ENCODE data around the gene CACNA1H. TPM values are rescaled to one million over a fixed set of nuclear protein-coding genes. Genes with fewer than 3 reads are reported as not detected.
"Not testable (repeated sequence)": the region's sequence is repeated elsewhere in the genome, so short reads cannot be mapped to it uniquely, and the experiment has no call there.

The CACNA1H gene
- total RNA-seq, 3 donors from 2014 or later (not counting 1 experiment from before 2014, with no cell fraction given), result 1.1 to 1.5 (median 1.3) TPM

DNA sequence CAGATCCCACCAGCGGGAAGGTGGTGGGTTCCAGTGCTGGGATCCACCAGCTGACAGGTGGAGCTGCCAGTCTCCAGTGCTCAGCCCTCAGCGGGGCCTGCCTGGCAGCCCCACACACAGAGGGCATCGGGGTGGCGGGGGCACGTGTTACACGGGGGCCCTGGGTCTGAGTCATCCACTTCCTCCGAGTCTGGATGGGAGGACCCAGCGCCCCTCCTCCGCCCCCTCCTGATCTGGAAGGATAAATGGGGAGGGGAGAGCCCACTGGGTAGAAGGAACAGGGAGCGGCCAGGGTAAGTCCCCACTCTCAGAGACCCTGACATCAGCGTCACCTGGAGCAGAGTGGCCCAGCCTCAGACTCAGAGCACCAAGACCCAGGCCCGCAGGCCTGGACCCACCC lies 87.5 kb downstream of the CACNA1H start, which contains the start of gene TPSAB1:
TPSAB1 (plus strand) TSS at position 270 of the 400 bp plus-strand sequence. CDS start 234 bp downstream, outside the sequence.
- H3K27ac ChIP-seq (ENCODE audit: low read length); H3K4me3 ChIP-seq (ENCODE audit: low read length); H3K9me3 ChIP-seq (ENCODE audit: control insufficient read depth, insufficient read depth, low read length); H3K4me1 Mint-ChIP-seq; H3K27ac Mint-ChIP-seq; ATAC-seq; H3K4me3 Mint-ChIP-seq; H3K27me3 Mint-ChIP-seq (ENCODE audit: low read depth in 2 of 2); H3K36me3 Mint-ChIP-seq; DNase-seq; H3K27me3 ChIP-seq (ENCODE audit: control insufficient read depth, insufficient read depth, low read length); H3K9me3 Mint-ChIP-seq; H3K36me3 ChIP-seq (ENCODE audit: control insufficient read depth, insufficient read depth, low read length); intact Hi-C loops (cut with micrococcal nuclease): not testable (repeated sequence)
- peaks cover 15% of the 10 kb centered on the region for H3K4me1 ChIP-seq (ENCODE audit: control insufficient read depth, insufficient read depth, low read length)
- WGBS (ENCODE audit: insufficient coverage), result 83% methylated on average over 1 of the region's 12 CpGs

DNA sequence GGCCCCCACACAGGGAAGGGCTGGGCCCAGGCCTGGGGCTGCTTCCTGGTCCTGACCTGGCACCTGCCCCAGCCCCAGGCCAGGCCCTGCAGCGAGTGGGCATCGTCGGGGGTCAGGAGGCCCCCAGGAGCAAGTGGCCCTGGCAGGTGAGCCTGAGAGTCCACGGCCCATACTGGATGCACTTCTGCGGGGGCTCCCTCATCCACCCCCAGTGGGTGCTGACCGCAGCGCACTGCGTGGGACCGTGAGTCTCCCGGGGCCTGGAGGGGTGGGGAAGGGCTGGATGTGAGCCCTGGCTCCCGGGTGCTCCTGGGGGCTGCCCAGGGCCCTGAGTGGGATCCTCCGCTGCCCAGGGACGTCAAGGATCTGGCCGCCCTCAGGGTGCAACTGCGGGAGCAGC lies 88.2 kb downstream of the CACNA1H start:
- H3K4me3 ChIP-seq (ENCODE audit: low read length); H3K36me3 ChIP-seq (ENCODE audit: control insufficient read depth, insufficient read depth, low read length); intact Hi-C loops (cut with micrococcal nuclease): not testable (repeated sequence)

DNA sequence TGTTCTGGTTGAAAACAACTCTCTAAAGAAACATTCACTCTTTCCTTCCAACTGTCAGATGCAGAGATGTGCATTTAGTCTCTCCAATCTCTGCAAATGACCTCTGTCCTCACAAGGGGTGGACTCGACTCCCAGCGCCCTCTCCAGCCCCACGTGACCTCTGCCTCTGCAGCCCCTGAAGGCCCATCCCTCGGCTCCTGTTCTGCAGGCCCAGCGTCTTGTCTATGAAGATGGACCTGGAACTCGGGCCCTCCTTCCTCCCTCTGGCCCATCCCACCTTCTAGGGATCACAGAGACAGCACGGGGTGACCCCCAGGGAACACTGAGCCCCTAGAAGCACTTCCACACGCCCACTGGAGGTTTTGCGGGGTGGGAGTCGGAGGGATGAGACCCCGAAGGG lies 90.5 kb downstream of the CACNA1H start:
- H3K4me3 ChIP-seq (ENCODE audit: low read length); H3K36me3 ChIP-seq (ENCODE audit: control insufficient read depth, insufficient read depth, low read length); ATAC-seq; H3K27ac ChIP-seq (ENCODE audit: low read length); H3K4me3 Mint-ChIP-seq; H3K9me3 ChIP-seq (ENCODE audit: control insufficient read depth, insufficient read depth, low read length); H3K4me1 Mint-ChIP-seq; H3K27me3 ChIP-seq (ENCODE audit: control insufficient read depth, insufficient read depth, low read length); H3K27ac Mint-ChIP-seq; DNase-seq; H3K36me3 Mint-ChIP-seq; H3K9me3 Mint-ChIP-seq; H3K27me3 Mint-ChIP-seq (ENCODE audit: low read depth in 2 of 2); intact Hi-C loops (cut with micrococcal nuclease): not testable (repeated sequence)
- H3K4me1 ChIP-seq (ENCODE audit: control insufficient read depth, insufficient read depth, low read length), result peaks cover 23% of the 10 kb centered on the region
- WGBS (ENCODE audit: insufficient coverage), result 76% methylated on average over 6 of the region's 11 CpGs

More for the DNA sequence above, 88.2 kb downstream of the CACNA1H start:
- not testable (repeated sequence) for H3K36me3 Mint-ChIP-seq; H3K9me3 Mint-ChIP-seq; H3K27ac Mint-ChIP-seq; H3K27me3 ChIP-seq (ENCODE audit: control insufficient read depth, insufficient read depth, low read length); DNase-seq; H3K4me3 Mint-ChIP-seq; H3K27me3 Mint-ChIP-seq (ENCODE audit: low read depth in 2 of 2); H3K9me3 ChIP-seq (ENCODE audit: control insufficient read depth, insufficient read depth, low read length); H3K27ac ChIP-seq (ENCODE audit: low read length); H3K4me1 Mint-ChIP-seq; ATAC-seq
- peaks cover 21% of the 10 kb centered on the region for H3K4me1 ChIP-seq (ENCODE audit: control insufficient read depth, insufficient read depth, low read length)
- WGBS (ENCODE audit: insufficient coverage), result 75% methylated on average over 5 of the region's 15 CpGs

GRCh38 chr16:1243907-1244850 lies 91.3 kb downstream of the CACNA1H start:
- peak in 1 of 3 donors; percentile 3 for ATAC-seq
- H3K4me1 ChIP-seq (ENCODE audit: control insufficient read depth, insufficient read depth, low read length), result peaks cover 23% of the 10 kb centered on the region
- H3K27me3 ChIP-seq (ENCODE audit: control insufficient read depth, insufficient read depth, low read length); H3K9me3 ChIP-seq (ENCODE audit: control insufficient read depth, insufficient read depth, low read length); H3K4me3 ChIP-seq (ENCODE audit: low read length); H3K27ac ChIP-seq (ENCODE audit: low read length); DNase-seq; H3K36me3 ChIP-seq (ENCODE audit: control insufficient read depth, insufficient read depth, low read length); H3K27me3 Mint-ChIP-seq (ENCODE audit: low read depth in 2 of 2); H3K9me3 Mint-ChIP-seq; H3K4me3 Mint-ChIP-seq; H3K4me1 Mint-ChIP-seq; H3K36me3 Mint-ChIP-seq; intact Hi-C loops (cut with micrococcal nuclease): not testable (repeated sequence)
- WGBS (ENCODE audit: insufficient coverage), result 71% methylated on average over 23 of the region's 32 CpGs
- peak overlapping the region in 1 of 2 donors; percentile 87 for H3K27ac Mint-ChIP-seq

GRCh38 chr16:1244881-1245280 lies 92.0 kb downstream of the CACNA1H start:
- no peak overlapping the region for H3K4me3 ChIP-seq (ENCODE audit: low read length)
- Mint-ChIP-seq H3K27me3 (ENCODE audit: low read depth in 2 of 2) (no peaks in the 10 kb centered on the region), H3K36me3 (no peaks in the 10 kb centered on the region), H3K27ac (peak overlapping the region; percentile 31 to 87), H3K4me3 (no peak overlapping the region), H3K9me3 (no peaks in the 10 kb centered on the region), H3K4me1 (peaks cover 8 to 9% of the 10 kb centered on the region in 2 donors)
- no peak overlapping the region for H3K27ac ChIP-seq (ENCODE audit: low read length)
- peak; percentile 37 to 62 for DNase-seq
- peak; percentile 75 to 85 (median 83) for ATAC-seq
- no peak for TF ChIP-seq CTCF (IDR thresholded peaks at IDR 0.05)
- intact Hi-C loops (cut with micrococcal nuclease), result no loop called here
- H3K4me1 ChIP-seq (ENCODE audit: control insufficient read depth, insufficient read depth, low read length), result peaks cover 23% of the 10 kb centered on the region
- H3K9me3 ChIP-seq (ENCODE audit: control insufficient read depth, insufficient read depth, low read length), result no peaks in the 10 kb centered on the region
- 46% methylated on average over 11 of the region's 12 CpGs for WGBS (ENCODE audit: insufficient coverage)
- no peaks in the 10 kb centered on the region for H3K36me3 ChIP-seq (ENCODE audit: control insufficient read depth, insufficient read depth, low read length)
- H3K27me3 ChIP-seq (ENCODE audit: control insufficient read depth, insufficient read depth, low read length), result no peaks in the 10 kb centered on the region

Measured in natural killer cell (primary cell).